Activated CD4-positive, alpha-beta T cell treated with anti-CD3 and anti-CD28 coated beads for 4 hours (primary cell): ENCODE measurements around the gene CLTCL1.
"Not testable (repeated sequence)": the region's sequence is repeated elsewhere in the genome, so short reads cannot be mapped to it uniquely, and the experiment has no call there.

Experiments used
- DNase-seq, 2 donors: peaks; one replicate each; pipeline ENCODE4 v3.0.0-alpha.2; 2020

CLTCL1 gene

DNA sequence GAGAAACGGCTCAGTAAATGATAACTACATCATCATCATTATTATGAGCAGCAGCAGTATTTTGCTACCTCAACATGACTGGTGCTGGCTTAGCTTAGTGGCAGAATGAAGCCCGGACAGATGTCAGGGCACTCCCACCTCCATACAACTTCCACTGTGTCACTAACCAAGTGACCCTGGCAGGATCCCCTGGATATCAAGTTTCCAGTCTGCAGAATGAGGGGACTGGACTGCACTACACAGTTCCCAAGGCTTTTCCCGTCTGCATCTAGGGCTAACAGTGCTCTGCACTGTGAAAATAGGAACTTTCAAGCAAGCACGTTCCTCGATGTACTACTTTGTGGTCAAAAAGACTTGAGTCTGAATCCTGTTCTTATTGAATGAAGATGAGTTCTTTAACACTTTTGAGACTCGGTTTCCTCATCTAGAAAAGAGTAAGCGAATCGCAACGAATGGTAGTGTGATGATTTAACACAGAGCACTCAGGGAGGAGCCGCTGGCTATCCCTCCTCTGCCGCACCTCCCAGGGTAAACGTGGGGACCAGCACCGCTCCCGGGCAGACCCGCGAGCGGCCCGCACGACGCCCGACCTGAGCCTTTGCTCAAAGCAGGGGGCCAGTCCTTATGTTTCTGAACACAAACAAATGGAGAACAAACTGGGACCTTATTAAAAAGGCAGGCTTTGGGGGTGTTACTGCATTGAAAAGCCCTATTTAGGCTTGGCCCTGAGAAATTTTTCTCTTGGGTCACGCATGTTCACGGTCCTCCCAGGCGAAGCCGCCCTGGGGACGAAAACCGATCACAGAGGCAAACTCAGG, 910 bp downstream of the CLTCL1 start:
- peak in 1 of 2 donors; percentile 0 for DNase-seq

DNA sequence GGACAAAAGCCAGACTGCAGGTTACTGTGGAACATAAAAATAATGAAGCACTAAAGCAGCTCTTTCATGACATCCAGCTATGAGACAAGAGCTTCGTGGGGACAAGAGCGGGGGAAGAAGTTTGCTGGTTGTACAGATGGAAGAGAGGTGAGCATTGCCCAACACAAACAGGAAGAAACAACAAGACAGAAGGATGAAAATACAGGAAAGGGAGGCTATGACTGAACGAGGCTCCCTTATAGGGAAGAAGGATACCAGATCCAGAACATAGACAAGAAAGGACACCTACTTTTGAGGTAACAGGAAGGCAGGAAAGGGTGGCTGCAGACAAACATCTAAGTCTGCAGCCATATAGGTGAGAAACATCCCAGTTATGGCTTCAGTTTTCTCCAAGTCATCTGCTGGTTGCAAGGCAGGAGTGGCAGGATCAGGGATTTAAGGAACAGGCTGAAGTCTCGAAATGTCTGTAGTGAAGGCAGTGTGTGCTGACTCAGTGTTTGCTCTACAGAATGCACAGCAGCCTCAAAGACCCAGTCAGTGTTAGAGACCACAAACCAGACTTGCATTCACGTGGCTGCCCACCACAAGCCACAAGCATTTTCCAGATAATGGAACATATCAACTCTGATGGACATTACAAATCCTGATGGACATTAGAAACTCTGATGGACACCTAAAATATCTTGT, 1.9 kb downstream of the CLTCL1 start:
- DNase-seq, result no peak

GRCh38 chr22:19287889-19288288, 3.6 kb downstream of the CLTCL1 start:
- no peak for DNase-seq

- no peak for DNase-seq
Measured at GRCh38 chr22:19287076-19287707, 4.3 kb downstream of the CLTCL1 start.

DNA sequence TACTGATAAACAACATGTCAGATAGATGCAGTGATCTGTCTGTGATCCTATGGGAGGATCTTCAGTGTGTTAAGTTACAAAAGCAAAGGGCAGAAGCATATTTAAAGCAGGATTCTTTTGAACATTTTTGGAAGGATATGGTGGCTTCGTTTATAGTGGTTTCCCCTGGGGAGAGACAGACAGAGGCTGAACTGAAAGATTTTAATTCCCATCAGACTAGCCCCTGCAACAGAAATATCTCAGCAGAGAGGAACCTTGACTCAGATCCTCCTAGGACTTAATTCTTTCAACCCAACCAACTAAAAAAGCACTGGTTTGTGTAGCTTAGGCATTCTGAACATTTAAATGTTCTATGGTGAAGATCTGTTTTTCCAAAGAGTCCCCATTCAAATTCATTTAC, 5.7 kb downstream of the CLTCL1 start:
- DNase-seq, result no peak

DNA sequence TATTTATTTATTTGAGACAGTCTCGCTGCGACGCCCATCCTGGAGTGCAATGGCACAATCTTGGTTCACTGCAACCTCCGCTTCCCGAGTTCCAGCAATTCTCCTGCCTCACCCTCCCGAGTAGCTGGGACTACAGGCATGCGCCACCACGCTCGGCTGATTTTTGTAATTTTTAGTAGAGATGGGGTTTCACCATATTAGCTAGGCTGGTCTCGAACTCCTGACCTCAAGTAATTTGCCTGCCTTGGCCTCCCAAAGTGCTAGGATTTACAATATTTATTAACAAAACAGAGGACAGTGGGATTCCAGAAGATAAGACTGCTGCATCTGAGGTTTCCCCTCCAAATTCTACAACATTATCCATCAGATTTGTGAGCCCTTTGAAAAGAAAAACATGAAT, 12.4 kb downstream of the CLTCL1 start:
- not testable (repeated sequence) for DNase-seq

- no peak for DNase-seq
Measured at GRCh38 chr22:19277785-19278184, 13.7 kb downstream of the CLTCL1 start.

GRCh38 chr22:19275919-19276600, 15.5 kb downstream of the CLTCL1 start:
- no peak for DNase-seq

DNA sequence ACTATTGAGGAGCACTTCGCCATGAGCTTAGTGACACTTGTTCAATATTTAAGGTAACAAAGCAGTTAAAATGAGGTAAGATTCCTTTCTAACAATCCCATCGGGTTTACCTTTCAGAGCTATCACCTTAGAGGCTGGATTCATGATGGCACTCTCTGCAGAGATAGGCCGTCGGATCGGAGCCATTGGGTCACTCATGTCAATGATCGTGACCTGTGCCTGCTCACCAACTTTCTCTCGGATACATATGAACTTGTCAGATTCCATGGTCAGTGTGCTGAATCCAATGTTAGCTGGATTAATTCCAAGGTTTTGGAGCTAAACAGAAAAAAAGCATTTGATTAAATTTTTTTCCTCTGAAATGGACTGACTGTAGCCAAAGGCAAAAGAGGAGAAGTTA, 16.0 kb downstream of the CLTCL1 start:
- no peak for DNase-seq

GRCh38 chr22:19275104-19275503, 16.4 kb downstream of the CLTCL1 start:
- no peak for DNase-seq

- DNase-seq, result no peak
Measured at GRCh38 chr22:19271856-19272535, 19.5 kb downstream of the CLTCL1 start.

DNA sequence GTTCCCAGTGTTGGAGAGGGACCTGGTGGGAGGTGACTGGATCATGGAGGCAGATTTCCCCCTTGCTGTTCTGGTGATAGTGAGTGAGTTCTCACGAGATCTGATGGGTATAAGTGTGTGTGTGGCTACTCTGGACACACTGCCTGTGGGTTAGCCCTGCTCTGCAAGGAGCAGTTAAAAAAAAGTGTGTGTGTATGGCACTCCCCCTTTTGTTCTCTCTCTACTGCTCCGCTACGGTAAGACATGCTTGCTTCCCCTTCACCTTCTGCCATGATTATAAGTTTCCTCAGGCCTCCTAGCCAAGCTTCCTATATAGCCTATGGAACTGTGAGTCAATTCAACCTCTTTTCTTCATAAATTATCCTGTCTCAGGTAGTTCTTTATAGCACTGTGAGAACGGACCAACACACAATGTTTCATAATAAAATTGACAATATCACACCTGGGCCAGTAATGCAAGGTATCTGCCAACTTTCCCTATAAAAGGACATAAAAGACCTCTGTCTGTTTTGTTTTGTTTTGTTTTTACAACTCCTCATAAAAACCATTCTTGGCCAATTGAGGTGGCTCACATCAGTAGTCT, 20.2 kb downstream of the CLTCL1 start:
- DNase-seq, result no peak

DNA sequence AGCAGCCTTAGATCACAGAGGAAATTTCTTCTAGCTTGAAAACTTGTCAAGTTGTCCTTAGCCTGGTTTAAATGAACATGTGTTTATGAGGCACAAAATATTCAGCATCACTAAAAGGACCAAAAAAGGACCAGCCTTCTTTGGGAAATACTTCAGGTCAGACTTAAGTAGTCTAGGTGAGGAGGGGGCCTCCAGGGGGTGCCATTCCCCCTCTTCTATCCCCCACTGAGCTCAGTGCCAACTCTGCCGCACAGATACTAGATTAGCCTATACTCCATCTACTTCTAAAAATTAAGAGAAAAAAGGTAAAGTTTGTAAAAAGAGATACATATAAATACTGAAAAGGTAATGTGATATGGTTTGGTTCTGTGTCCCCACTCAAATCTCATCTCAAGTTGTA, 20.6 kb downstream of the CLTCL1 start:
- DNase-seq, result no peak

- no peak for DNase-seq
Measured at GRCh38 chr22:19266547-19267086, 24.9 kb downstream of the CLTCL1 start.

- DNase-seq, result no peak
Measured at GRCh38 chr22:19265779-19266178, 25.7 kb downstream of the CLTCL1 start.

DNA sequence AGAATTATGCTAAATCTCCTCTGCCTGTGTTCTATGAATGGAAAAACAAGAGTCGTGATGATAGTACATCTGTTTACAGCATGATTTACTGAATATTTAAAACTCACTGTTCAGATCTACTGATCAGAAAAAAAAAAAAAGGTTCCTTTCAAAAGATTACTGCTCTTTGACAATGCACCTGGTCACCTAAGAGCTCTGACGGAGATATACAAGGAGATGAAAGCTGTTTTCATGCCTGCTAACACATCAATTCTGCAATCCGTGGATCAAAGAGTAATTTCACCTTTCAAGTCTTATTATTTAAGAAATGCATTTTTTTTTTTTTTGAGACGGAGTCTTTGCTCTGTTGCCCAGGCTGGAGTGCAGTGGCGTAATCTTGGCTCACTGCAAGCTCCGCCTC, 30.7 kb downstream of the CLTCL1 start:
- DNase-seq, result no peak

DNA sequence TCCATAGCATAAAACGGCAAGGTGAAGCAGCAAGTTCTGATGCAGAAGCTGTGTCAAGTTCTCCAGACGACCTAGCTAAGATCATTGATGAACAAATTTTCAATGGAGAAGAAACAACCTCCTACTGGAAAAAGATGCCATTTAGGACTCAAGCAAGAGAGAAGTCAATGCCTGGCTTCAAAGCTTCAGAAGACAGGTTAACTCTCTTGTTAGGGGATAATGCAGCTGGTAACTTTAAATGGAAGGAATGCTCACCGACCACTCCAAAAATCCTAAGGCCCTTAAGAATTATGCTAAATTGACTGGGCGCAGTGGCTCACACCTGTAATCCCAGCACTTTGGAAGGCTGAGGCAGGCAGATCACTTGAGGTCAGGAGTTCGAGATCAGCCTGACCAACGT, 31.3 kb downstream of the CLTCL1 start:
- DNase-seq, result no peak

GRCh38 chr22:19258968-19259288, 32.6 kb downstream of the CLTCL1 start:
- DNase-seq, result not testable (repeated sequence)

DNA sequence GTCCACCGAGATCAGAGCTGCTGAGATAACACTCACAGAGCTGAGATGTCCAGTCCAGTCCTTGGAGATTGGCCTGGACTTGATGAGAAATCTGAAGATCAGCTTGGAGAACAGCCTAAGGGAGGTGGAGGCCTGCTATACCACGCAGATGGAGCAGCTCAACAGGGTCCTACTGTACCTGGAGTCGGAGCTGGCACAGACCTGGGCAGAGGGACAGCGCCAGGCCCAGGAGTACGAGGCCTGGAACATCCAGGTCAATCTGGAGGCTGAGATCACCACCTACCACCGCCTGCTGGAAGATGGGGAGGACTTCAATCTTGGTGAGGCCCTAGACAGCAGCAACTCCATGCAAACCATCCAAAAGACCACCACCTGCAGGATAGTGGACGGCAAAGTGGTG, 33.1 kb downstream of the CLTCL1 start:
- DNase-seq, result no peak

GRCh38 chr22:19256362-19256761, 35.2 kb downstream of the CLTCL1 start:
- DNase-seq, result not testable (repeated sequence)

DNA sequence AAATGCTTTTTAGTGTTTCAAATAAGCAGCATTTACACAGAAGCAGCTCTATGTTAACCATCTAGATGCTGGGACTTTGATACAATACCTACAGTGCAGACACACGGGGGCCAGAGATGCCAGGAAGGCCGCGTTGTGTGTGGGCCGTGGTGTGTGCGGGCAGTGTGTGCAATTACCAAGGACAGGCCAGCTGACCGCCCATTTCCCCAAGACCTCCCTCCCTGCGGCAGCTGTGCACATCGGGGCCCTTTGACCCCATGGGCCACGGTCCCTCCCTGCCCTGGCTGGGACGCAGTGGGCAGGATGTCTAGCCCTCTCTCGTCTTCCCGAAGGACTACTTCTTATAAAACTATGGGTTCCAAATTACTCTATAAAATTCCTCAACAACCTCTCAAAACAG, 38.4 kb downstream of the CLTCL1 start:
- DNase-seq, result no peak
